Esophagus muscularis mucosa (tissue), 4 donors: ENCODE measurements around the gene AVL9. TPM values are rescaled to one million over a fixed set of nuclear protein-coding genes. Genes with fewer than 3 reads are reported as not detected.

ENCODE experiments used
- DNase-seq: peaks from one replicate; pipeline ENCODE4 v3.0.0-alpha.2; 2017; ENCODE audit errors: extremely low spot score
- H3K27ac ChIP-seq, 4 donors: fragments of 200-600 bp; sonication (generic); replicated peaks in 1 of 4; 1 replicate in 3 of 4; 2 replicates in 1 of 4; pipeline ENCODE4 v1.5.1; 2016 to 2019; ENCODE audit warnings: mild to moderate bottlenecking in 1 of 4
- H3K27me3 ChIP-seq, 4 donors: fragments of 200-600 bp; sonication (generic); one replicate each; pipeline versions ENCODE4 v1.5.1 to v1.6.0; 2016 to 2019
- H3K36me3 ChIP-seq, 4 donors: fragments of 200-600 bp; sonication (generic); one replicate each; pipeline ENCODE4 v1.5.1; 2016 to 2019
- H3K4me1 ChIP-seq, 4 donors: fragments of 200-600 bp; sonication (generic); one replicate each; pipeline ENCODE4 v1.5.1; 2016 to 2019
- H3K4me3 ChIP-seq, 4 donors: fragments of 200-600 bp; sonication (generic); 1 replicate in 2 of 4; 2 replicates in 2 of 4; pipeline ENCODE4 v1.5.1; 2016 to 2019; ENCODE audit warnings: mild to moderate bottlenecking in 4 of 4, moderate library complexity in 1 of 4
- H3K9me3 ChIP-seq, 4 donors: fragments of 200-600 bp; sonication (generic); 1 replicate in 3 of 4; 2 replicates in 1 of 4; pipeline ENCODE4 v1.5.1; 2016 to 2019
- EP300 ChIP-seq: sonication (generic); formaldehyde crosslinking; IDR thresholded peaks from one replicate; pipeline ENCODE4 v1.6.1; 2017; ENCODE audit warnings: antibody characterized with exemption
- POLR2A ChIP-seq: fragments of 450-650 bp; IDR thresholded peaks from one replicate; pipeline ENCODE4 v1.6.1; 2017; ENCODE audit warnings: antibody characterized with exemption, moderate library complexity, mild to moderate bottlenecking, low read depth
- POLR2AphosphoS5 ChIP-seq, 2 donors: sonication (generic); formaldehyde crosslinking; IDR thresholded peaks; one replicate each; pipeline ENCODE4 v1.6.1; 2017; ENCODE audit warnings: antibody characterized with exemption in 2 of 2
- WGBS: methylation state at CpG from one replicate; pipeline ENCODE4 v1.1.5; 2018; 5-methylcytosine and 5-hydroxymethylcytosine counted together
- intact Hi-C: fragments of 100-400 bp; cut with DNase I; formaldehyde crosslinking; loops from one replicate; pipeline ENCODE4 v1.15.1; 2023
- total RNA-seq, 4 donors: library from RNA; depleted of rRNA; stranded (reverse); fragments of >200 nt; gene quantifications; one replicate each; pipeline versions ENCODE4 v1.1.0 to v1.2.1, GENCODE V29; 2016
- TF ChIP-seq, protein P1 (sequence below), 3 experiments: fragments of 200-600 bp in 2 of 3; fragments of 450-650 bp in 1 of 3; sonication (generic) in 2 of 3; IDR thresholded peaks; one replicate each; pipeline ENCODE4 v1.5.1; 2017 to 2019; ENCODE audit warnings: antibody characterized with exemption in 3 of 3, mild to moderate bottlenecking in 2 of 3, moderate library complexity in 1 of 3

AVL9 gene
- total RNA-seq, 4 donors from 2014 or later: 18.8 to 27.7 (median 21.3) TPM

DNA sequence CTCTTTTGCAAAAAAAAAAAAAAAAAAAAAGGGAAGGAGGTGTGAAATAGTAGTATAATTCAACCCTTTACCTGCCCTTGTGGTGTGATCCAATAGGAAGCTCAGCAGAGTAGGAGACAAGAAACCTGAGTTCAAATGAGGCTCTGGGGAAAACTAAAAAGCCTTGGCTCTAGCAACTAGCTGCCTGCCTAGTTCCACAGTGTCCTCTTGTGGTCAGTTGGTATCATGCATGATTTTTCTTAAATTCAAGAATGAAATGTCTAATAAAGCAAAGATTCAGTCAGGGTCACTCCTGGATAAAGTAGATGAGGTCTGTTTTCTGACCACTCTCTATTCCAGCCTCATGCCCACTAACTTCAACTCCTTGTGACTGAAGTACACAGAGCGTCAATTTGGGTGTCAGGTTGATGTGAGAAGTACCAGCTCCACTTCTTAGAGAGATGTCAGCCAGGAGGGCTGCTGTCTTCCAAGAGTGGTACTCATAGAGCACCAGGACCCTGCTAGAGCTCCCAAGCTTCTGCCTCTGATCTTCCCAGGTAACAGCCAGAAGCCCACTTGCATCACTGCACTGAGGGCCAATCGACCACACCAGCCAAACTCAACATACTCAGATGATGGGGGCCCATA is 15.6 kb upstream of the AVL9 start:
- no peak overlapping the region for H3K27ac ChIP-seq
- TF ChIP-seq, protein P1, sequence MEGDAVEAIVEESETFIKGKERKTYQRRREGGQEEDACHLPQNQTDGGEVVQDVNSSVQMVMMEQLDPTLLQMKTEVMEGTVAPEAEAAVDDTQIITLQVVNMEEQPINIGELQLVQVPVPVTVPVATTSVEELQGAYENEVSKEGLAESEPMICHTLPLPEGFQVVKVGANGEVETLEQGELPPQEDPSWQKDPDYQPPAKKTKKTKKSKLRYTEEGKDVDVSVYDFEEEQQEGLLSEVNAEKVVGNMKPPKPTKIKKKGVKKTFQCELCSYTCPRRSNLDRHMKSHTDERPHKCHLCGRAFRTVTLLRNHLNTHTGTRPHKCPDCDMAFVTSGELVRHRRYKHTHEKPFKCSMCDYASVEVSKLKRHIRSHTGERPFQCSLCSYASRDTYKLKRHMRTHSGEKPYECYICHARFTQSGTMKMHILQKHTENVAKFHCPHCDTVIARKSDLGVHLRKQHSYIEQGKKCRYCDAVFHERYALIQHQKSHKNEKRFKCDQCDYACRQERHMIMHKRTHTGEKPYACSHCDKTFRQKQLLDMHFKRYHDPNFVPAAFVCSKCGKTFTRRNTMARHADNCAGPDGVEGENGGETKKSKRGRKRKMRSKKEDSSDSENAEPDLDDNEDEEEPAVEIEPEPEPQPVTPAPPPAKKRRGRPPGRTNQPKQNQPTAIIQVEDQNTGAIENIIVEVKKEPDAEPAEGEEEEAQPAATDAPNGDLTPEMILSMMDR (IDR thresholded peaks at IDR 0.05): peak; percentile 22 to 66 (median 26)
- TF ChIP-seq POLR2A: no peak
- no peaks in the 10 kb centered on the region for H3K27me3 ChIP-seq
- H3K36me3 ChIP-seq: peaks cover 0 to 3% (median under 1%) of the 10 kb centered on the region in 4 donors
- no peak overlapping the region for H3K4me3 ChIP-seq
- peak; percentile 50 for DNase-seq
- intact Hi-C loops: no loop called here
- H3K9me3 ChIP-seq: no peaks in the 10 kb centered on the region
- WGBS: 78% methylated on average over 2 of the region's 2 CpGs
- H3K4me1 ChIP-seq: no peaks in the 10 kb centered on the region

DNA sequence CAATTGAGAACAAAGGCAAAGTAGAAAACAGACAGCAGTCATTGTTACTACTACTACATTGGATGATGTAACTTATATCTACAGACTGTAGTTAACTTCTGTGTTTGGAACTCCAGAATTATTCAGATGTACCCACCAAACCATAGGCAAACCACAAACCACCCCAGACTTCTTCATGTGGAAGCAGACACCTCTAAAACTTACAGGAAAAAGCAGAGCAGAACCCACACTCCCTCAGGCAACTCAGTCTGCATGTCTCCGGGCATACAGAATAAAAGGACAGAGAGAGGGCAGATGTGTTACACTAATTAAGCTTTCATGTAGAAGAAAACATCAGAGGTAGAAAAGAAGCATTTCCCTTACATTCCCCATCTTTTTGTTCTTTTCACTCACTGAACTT is 14.1 kb upstream of the AVL9 start:
- no peak overlapping the region for H3K4me3 ChIP-seq
- intact Hi-C loops: no loop called here
- peaks cover 0 to 18% (median 10%) of the 10 kb centered on the region in 4 donors for H3K36me3 ChIP-seq
- no peaks in the 10 kb centered on the region for H3K27me3 ChIP-seq
- DNase-seq: no peak
- 70% methylated on average over 1 of the region's 1 CpG for WGBS
- H3K27ac ChIP-seq: no peak overlapping the region
- TF ChIP-seq EP300: no peak
- no peak for TF ChIP-seq POLR2A
- TF ChIP-seq, protein P1 (IDR thresholded peaks at IDR 0.05): no peak
- no peak for TF ChIP-seq POLR2AphosphoS5 (IDR thresholded peaks at IDR 0.05)
- no peaks in the 10 kb centered on the region for H3K9me3 ChIP-seq
- H3K4me1 ChIP-seq: no peaks in the 10 kb centered on the region

DNA sequence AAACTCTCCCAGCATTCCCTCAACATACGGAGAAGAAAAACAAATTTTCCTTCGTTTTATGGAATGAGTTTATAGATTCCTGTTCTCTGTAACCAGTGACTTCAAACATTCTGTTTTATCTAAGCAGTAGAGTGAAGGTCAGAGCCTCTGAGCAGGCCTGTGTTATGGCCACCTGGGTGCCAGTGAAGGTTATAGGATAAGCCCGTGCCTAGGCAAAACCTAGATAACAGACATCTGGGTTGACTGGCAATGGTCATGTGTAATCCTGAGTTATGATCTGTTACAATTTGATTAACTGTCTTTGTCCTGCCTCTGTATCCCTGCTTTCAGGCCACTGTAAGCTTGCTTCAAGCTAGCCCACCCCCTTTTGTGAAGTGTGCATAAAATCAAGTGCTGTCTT is 13.4 kb upstream of the AVL9 start:
- WGBS: 55% methylated on average over 3 of the region's 3 CpGs
- no peaks in the 10 kb centered on the region for H3K4me1 ChIP-seq
- no peaks in the 10 kb centered on the region for H3K9me3 ChIP-seq
- no peak overlapping the region for H3K4me3 ChIP-seq
- H3K27me3 ChIP-seq: no peaks in the 10 kb centered on the region
- TF ChIP-seq, protein P1 (IDR thresholded peaks at IDR 0.05): no peak
- TF ChIP-seq EP300 (no peak), POLR2A (no peak), POLR2AphosphoS5 (IDR thresholded peaks at IDR 0.05) (no peak)
- DNase-seq: peak; percentile 45
- intact Hi-C loops: no loop called here
- H3K27ac ChIP-seq: no peak overlapping the region
- peaks cover 0 to 26% (median 15%) of the 10 kb centered on the region in 4 donors for H3K36me3 ChIP-seq

DNA sequence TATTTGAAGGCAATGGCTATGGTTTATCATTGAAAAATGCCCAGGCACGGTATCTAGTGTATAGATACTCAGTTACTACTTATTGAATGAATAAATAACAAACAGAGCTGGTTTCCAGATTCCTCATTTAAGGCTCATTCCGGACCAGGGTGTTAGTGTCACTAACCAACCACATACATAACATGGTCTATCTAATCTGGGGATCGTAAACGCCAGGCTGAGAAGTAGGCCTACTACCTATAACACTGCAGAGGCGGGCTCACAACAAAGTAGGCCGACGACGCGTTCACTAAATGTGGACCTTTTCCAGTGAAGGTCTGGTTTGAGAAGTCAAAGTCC is 5.5 kb upstream of the AVL9 start:
- Histone ChIP-seq H3K9me3 (no peaks in the 10 kb centered on the region), H3K27me3 (no peaks in the 10 kb centered on the region), H3K36me3 (peaks cover 0 to 34% (median 22%) of the 10 kb centered on the region in 4 donors), H3K27ac (peak overlapping the region; percentile 75 to 85 (median 82)), H3K4me3 (peak overlapping the region; percentile 71 to 76 (median 74)), H3K4me1 (peaks cover 14 to 26% (median 25%) of the 10 kb centered on the region in 4 donors)
- TF ChIP-seq, protein P1 (IDR thresholded peaks at IDR 0.05): no peak
- no peak for TF ChIP-seq POLR2A
- no peak for TF ChIP-seq EP300
- no peak for TF ChIP-seq POLR2AphosphoS5 (IDR thresholded peaks at IDR 0.05)
- 0% methylated on average over 9 of the region's 9 CpGs for WGBS
- intact Hi-C loops: no loop called here
- DNase-seq: peak; percentile 5
